Heart left ventricle (tissue), 16 donors: ENCODE results near the gene SPDYE4. TPM values are rescaled to one million over a fixed set of nuclear protein-coding genes. Genes with fewer than 3 reads are reported as not detected.

Source experiments
- ATAC-seq, 4 donors: fragments of 200-7000 bp; cut with Tn5 transposase; one replicate each; pipeline ENCODE4 v1.9.1; 2020 to 2022; ENCODE audit warnings: moderate library complexity in 4 of 4, mild to moderate bottlenecking in 3 of 4, moderate number of reproducible peaks in 1 of 4
- DNase-seq, 5 donors: peaks; one replicate each; pipeline ENCODE4 v3.0.0-alpha.2; 2020
- H3K27ac ChIP-seq, 12 donors: fragments of 200-600 bp; sonication (generic) in 4 of 12; one replicate each; pipeline versions ENCODE4 v1.5.0 to v1.8.0; 2016 to 2022; ENCODE audit warnings: mild to moderate bottlenecking in 2 of 12
- H3K27me3 ChIP-seq, 9 donors: fragments of 200-600 bp; sonication (generic) in 2 of 9; one replicate each; pipeline versions ENCODE4 v1.5.1 to v1.8.0; 2016 to 2022; ENCODE audit warnings: mild to moderate bottlenecking in 3 of 9
- H3K36me3 ChIP-seq, 9 donors: fragments of 200-600 bp; sonication (generic) in 2 of 9; one replicate each; pipeline versions ENCODE4 v1.5.0 to v1.8.0; 2018 to 2022; ENCODE audit warnings: mild to moderate bottlenecking in 2 of 9
- H3K4me1 ChIP-seq, 12 donors: fragments of 200-600 bp; sonication (generic) in 4 of 12; one replicate each; pipeline versions ENCODE4 v1.5.0 to v1.8.0; 2016 to 2022; ENCODE audit warnings: mild to moderate bottlenecking in 3 of 12
- H3K4me3 ChIP-seq, 12 donors: fragments of 200-600 bp; sonication (generic) in 4 of 12; one replicate each; pipeline versions ENCODE4 v1.5.0 to v1.8.0; 2017 to 2022; ENCODE audit warnings: mild to moderate bottlenecking in 9 of 12, moderate library complexity in 4 of 12
- H3K9me3 ChIP-seq, 12 donors: fragments of 200-600 bp; sonication (generic) in 4 of 12; one replicate each; pipeline versions ENCODE4 v1.5.0 to v1.8.0; 2016 to 2022; ENCODE audit warnings: mild to moderate bottlenecking in 1 of 12
- POLR2A ChIP-seq, 2 donors: fragments of 450-650 bp; IDR thresholded peaks; one replicate each; pipeline ENCODE4 v1.6.1; 2017; ENCODE audit warnings: antibody characterized with exemption in 2 of 2, mild to moderate bottlenecking in 2 of 2, moderate library complexity in 2 of 2
- WGBS, 4 donors: extraction: QIAGEN DNeasy Blood & Tissue Kit in 2 of 4; methylation state at CpG; one replicate each; pipeline versions ENCODE4 v1.1.5 to v1.1.7; 2013 to 2018; 5-methylcytosine and 5-hydroxymethylcytosine counted together
- intact Hi-C, 10 donors: fragments of 100-400 bp; cut with DNase I; formaldehyde crosslinking; loops; one replicate each; pipeline versions ENCODE4 v1.11.1 to v1.14.2; 2022
- polyA plus RNA-seq, 2 donors: library from polyadenylated mRNA; stranded (reverse); fragments of 200-250 nt; gene quantifications; one replicate each; pipeline ENCODE4 v1.2.3, GENCODE V29; 2013
- total RNA-seq, 9 donors: library from RNA; depleted of rRNA in 2 of 9; stranded (reverse); fragments of >200 nt in 2 of 9; fragmentation: NEBNext Ultra II Directional in 3 of 9; extraction: Animal tissue kit (Norgen Biotek cat#: 25700) in 3 of 9; gene quantifications; one replicate each; pipeline versions ENCODE4 v1.1.0 to v1.2.4, GENCODE V29; 2016 to 2023
- TF ChIP-seq, protein P1 (sequence below), 12 donors: fragments of 200-600 bp; sonication (generic) in 4 of 12; IDR thresholded peaks; one replicate each; pipeline versions ENCODE4 v1.5.0 to v1.8.0; 2018 to 2022; ENCODE audit warnings: antibody characterized with exemption in 12 of 12, mild to moderate bottlenecking in 5 of 12
- donor health status: ischemic (EF 13 %, LVEDD 7.1; RV severe dilation, severe dysfunction).
- donor health status: healthy with polysubstance abuse.
- donor health status: DM: no; HTN: yes; CAD: no.
- donor health status: DM: no; HTN: no; CAD: no.
- donor health status: ischemic (EF 25% LVEDD 6.9; RV normal size, moderate dysfunction).
- donor health status: ischemic (EF 25% LVEDD 5.7; RV mildly dilated, moderate dysfunction).
- donor health status: healthy.
- donor health status: DM: yes; HTN: yes; CAD: no.
- donor health status: ischemic (EF 35%, LVEDD 5.7; RV mildly dilated, moderate dysfunction).
- donor health status: nonischemic (EF 11% LVEDD 7.7; RV severe dilation, severe dysfunction).
- donor health status: DM: yes; HTN: yes; CAD: no.
- donor health status: PGD.
- donor health status: ischemic (EF 29% LVEDD 5.4; RV normal size, mild dysfunction).
- donor health status: nonischemic (EF 23%, LVEDD 6.1; RV moderate dilation, normal function).

The SPDYE4 gene
- total and polyA plus RNA-seq, 11 donors, result not detected

DNA sequence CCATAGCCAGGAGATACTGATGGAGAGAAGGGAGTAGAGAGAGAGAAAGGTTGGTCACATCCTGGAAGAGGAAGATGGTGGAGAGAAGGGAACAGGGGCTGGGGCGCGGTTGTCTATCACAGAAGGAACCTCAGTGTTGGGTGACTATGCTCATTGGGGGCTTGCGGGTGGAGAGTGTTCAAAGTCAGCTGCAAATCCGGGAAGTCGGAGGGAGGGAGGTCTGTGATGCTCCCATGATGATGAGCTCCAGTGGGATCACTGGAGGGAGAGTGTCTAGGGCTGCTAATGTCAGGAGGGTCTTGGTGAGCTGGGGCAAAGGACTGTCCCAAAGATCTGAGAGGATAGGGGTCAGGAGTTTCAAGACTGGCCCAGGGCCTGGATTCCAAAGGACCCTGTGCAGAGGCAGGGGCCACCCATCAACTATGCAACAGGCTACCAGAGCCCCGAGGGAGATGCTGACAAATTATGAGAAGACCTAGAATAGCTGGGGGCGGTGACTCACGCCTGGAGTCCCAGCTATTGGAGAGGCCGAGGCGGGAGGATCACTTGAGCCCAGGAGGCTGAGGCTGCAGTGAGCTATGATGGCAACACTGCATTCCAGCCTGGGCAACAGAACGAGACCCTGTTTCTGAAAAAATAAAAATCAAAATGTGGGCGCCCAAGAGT, 2.6 kb downstream of the SPDYE4 start:
- DNase-seq, result no peak
- intact Hi-C loops, result no loop called here
- no peak overlapping the region for H3K27ac ChIP-seq

DNA sequence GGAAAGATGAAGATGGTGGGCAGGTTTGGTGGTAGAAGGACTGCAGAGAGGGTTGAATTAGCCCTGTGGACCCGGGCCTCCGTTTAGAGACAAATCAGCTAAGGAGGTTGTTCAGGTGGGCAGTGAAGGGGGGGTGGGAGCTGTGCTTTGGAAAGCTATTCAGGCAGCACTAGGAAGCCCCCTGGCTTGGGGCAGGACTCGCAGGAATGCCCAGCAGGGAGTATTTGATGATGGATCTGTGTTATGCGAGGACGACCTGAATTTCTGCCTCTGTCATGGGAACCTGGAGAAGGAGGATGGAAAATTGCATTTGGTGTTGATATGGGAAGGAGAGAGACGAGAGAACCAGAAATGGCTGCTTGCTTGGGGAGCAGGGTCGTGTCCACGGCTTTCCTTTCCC, 3.5 kb downstream of the SPDYE4 start:
- Histone ChIP-seq H3K27me3 (no peaks in the 10 kb centered on the region), H3K27ac (no peak overlapping the region), H3K36me3 (no peaks in the 10 kb centered on the region), H3K4me1 (no peaks in the 10 kb centered on the region), H3K4me3 (no peak overlapping the region), H3K9me3 (no peaks in the 10 kb centered on the region)
- intact Hi-C loops, result loop anchor here in 2 of 10 donors (5.0 kb wide), 2 partner anchors 32 to 137 kb away; no protein-coding TSS in a partner anchor
- no peak for TF ChIP-seq POLR2A (IDR thresholded peaks at IDR 0.05)
- TF ChIP-seq, protein P1, sequence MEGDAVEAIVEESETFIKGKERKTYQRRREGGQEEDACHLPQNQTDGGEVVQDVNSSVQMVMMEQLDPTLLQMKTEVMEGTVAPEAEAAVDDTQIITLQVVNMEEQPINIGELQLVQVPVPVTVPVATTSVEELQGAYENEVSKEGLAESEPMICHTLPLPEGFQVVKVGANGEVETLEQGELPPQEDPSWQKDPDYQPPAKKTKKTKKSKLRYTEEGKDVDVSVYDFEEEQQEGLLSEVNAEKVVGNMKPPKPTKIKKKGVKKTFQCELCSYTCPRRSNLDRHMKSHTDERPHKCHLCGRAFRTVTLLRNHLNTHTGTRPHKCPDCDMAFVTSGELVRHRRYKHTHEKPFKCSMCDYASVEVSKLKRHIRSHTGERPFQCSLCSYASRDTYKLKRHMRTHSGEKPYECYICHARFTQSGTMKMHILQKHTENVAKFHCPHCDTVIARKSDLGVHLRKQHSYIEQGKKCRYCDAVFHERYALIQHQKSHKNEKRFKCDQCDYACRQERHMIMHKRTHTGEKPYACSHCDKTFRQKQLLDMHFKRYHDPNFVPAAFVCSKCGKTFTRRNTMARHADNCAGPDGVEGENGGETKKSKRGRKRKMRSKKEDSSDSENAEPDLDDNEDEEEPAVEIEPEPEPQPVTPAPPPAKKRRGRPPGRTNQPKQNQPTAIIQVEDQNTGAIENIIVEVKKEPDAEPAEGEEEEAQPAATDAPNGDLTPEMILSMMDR (IDR thresholded peaks at IDR 0.05), result no peak
- no peak for DNase-seq
- no peak for ATAC-seq
- WGBS, 4 donors, result 78 to 82% (median 79%) methylated on average over 8 of the region's 8 CpGs

More for the DNA sequence above, 2.6 kb downstream of the SPDYE4 start:
- Histone ChIP-seq H3K4me3 (no peak overlapping the region), H3K9me3 (no peaks in the 10 kb centered on the region), H3K4me1 (no peaks in the 10 kb centered on the region), H3K27me3 (no peaks in the 10 kb centered on the region), H3K36me3 (no peaks in the 10 kb centered on the region)
- 92 to 96% (median 94%) methylated on average over 12 of the region's 12 CpGs for WGBS, 4 donors
- no peak for ATAC-seq
- TF ChIP-seq POLR2A (IDR thresholded peaks at IDR 0.05), result no peak
- TF ChIP-seq, protein P1 (IDR thresholded peaks at IDR 0.05), result no peak

DNA sequence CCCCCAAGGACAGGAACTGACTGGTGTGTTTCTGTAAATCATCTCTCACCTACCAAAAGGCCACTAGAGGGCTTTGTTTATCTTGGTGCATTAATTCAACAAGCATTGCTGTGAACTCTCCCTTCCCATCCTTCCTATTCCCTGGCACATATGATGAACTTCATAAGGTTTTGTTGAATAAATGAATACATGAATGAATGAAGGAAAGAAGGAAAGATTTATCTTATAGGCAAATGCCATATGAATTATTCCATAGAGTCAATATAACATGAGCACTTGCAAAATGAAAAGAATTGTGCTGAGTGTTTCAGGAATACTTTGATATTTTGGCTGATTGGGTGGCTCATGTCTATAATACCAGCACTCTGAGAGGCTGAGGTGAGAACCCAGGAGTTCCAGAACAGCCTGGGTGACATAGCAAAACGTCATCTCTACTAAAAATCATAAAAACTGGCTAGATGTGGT, 4.3 kb downstream of the SPDYE4 start:
- H3K27me3 ChIP-seq, result no peaks in the 10 kb centered on the region
- intact Hi-C loops, result loop anchor here in 2 of 10 donors (5.0 kb wide), 2 partner anchors 33 to 138 kb away; no protein-coding TSS in a partner anchor
- no peak overlapping the region for H3K27ac ChIP-seq
- ATAC-seq, result no peak
- H3K9me3 ChIP-seq, result no peaks in the 10 kb centered on the region
- no peak for DNase-seq
- H3K36me3 ChIP-seq, result no peaks in the 10 kb centered on the region
- WGBS, 4 donors, result 35 to 67% (median 50%) methylated on average over 1 of the region's 1 CpG
- H3K4me1 ChIP-seq, result no peaks in the 10 kb centered on the region
- TF ChIP-seq POLR2A (IDR thresholded peaks at IDR 0.05), result no peak
- TF ChIP-seq, protein P1 (IDR thresholded peaks at IDR 0.05), result peak in 6 of 12 donors; percentile 6 to 29 (median 22)
- no peak overlapping the region for H3K4me3 ChIP-seq

DNA sequence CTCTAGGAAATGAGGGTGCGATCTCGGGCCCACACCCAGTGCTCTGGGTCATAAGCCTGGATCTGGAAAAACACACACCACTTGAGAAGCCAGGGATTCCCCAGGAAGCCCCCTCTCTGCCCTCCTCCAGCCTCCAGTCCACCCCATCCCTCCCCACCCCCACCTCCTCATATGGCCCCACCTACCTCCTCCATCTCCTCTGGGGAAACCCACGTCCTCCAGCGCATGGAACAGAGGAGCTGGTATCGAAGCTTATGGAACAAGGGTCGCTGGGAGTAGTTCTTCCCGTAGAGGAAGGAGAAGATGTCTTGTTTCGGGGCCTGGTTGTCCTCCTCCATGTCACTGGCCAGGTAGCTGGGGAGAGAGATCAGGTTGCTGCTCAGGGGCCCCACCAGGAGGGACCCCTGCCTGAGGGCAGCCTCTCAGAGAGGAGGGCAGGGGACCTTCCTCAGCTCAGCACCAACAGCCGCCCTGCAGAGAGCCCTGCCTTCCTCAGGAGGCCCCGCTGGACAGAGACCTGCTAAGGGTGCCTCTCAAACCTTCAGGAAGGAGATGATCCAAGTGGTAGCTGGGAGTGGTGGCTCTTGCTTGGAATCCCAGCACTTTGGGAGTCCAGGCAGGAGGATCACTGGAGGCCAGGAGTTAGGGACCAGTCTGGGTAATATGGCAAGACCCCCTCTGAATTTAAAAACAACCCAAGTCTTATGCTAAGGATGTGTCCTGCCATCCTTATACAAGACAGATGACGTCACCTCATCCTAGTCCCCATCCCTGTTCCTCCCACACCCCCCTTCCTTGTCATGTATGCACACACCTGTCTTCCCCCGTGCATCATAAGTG, 5.0 kb downstream of the SPDYE4 start:
- ATAC-seq (no peak), DNase-seq (no peak)
- 80 to 86% (median 85%) methylated on average over 11 to 12 of the region's 12 CpGs for WGBS, 4 donors
- TF ChIP-seq, protein P1 (IDR thresholded peaks at IDR 0.05), result no peak
- no peak for TF ChIP-seq POLR2A (IDR thresholded peaks at IDR 0.05)
- Histone ChIP-seq H3K4me3 (no peak overlapping the region), H3K36me3 (no peaks in the 10 kb centered on the region), H3K27me3 (no peaks in the 10 kb centered on the region), H3K9me3 (no peaks in the 10 kb centered on the region), H3K4me1 (no peaks in the 10 kb centered on the region), H3K27ac (no peak overlapping the region)
- intact Hi-C loops, result loop anchor here in 2 of 10 donors (5.0 kb wide), 2 partner anchors 34 to 139 kb away; no protein-coding TSS in a partner anchor
